Heart right ventricle (tissue), 16 donors: ENCODE measurements around the gene MAP2K5. TPM values are rescaled to one million over a fixed set of nuclear protein-coding genes. Genes with fewer than 3 reads are reported as not detected.

Source experiments
- ATAC-seq, 8 donors: fragments of 200-7000 bp; cut with Tn5 transposase; one replicate each; pipeline ENCODE4 v1.9.1; 2020; ENCODE audit warnings: mild to moderate bottlenecking in 8 of 8, moderate library complexity in 8 of 8, moderate number of reproducible peaks in 1 of 8
- DNase-seq, 2 donors: peaks; one replicate each; pipeline ENCODE4 v3.0.0-alpha.2; 2020
- H3K27ac ChIP-seq, 10 donors: fragments of 200-600 bp; sonication (generic) in 2 of 10; one replicate each; pipeline versions ENCODE4 v1.5.0 to v1.8.0; 2020 to 2022; ENCODE audit warnings: mild to moderate bottlenecking in 3 of 10
- H3K27me3 ChIP-seq, 7 donors: fragments of 200-600 bp; one replicate each; pipeline ENCODE4 v1.8.0; 2021 to 2022; ENCODE audit warnings: mild to moderate bottlenecking in 2 of 7
- H3K36me3 ChIP-seq, 9 donors: fragments of 200-600 bp; sonication (generic) in 1 of 9; one replicate each; pipeline versions ENCODE4 v1.5.0 to v1.8.0; 2020 to 2022; ENCODE audit warnings: mild to moderate bottlenecking in 2 of 9
- H3K4me1 ChIP-seq, 9 donors: fragments of 200-600 bp; sonication (generic) in 1 of 9; one replicate each; pipeline versions ENCODE4 v1.5.0 to v1.8.0; 2020 to 2022; ENCODE audit warnings: mild to moderate bottlenecking in 4 of 9
- H3K4me3 ChIP-seq, 10 donors: fragments of 200-600 bp; sonication (generic) in 2 of 10; one replicate each; pipeline versions ENCODE4 v1.5.0 to v1.8.0; 2020 to 2022; ENCODE audit warnings: mild to moderate bottlenecking in 7 of 10, moderate library complexity in 2 of 10
- H3K9me3 ChIP-seq, 11 donors: fragments of 200-600 bp in 10 of 11; sonication (generic) in 2 of 11; one replicate each; pipeline versions ENCODE4 v1.5.0 to v1.8.0; 2013 to 2022; ENCODE audit warnings: mild to moderate bottlenecking in 2 of 11, control low read depth in 1 of 11, moderate library complexity in 1 of 11
- CTCF ChIP-seq, 9 donors: fragments of 200-600 bp; sonication (generic) in 2 of 9; IDR thresholded peaks; one replicate each; pipeline versions ENCODE4 v1.5.0 to v1.8.0; 2021 to 2022; ENCODE audit warnings: antibody characterized with exemption in 9 of 9, mild to moderate bottlenecking in 5 of 9, moderate library complexity in 1 of 9
- WGBS, 2 donors: extraction: QIAGEN DNeasy Blood & Tissue Kit; methylation state at CpG; one replicate each; pipeline ENCODE4 v1.1.7; 2013; ENCODE audit warnings: inconsistent platforms in 1 of 2; 5-methylcytosine and 5-hydroxymethylcytosine counted together
- intact Hi-C, 10 donors: fragments of 100-400 bp; cut with DNase I; formaldehyde crosslinking; loops; one replicate each; pipeline versions ENCODE4 v1.11.1 to v1.14.2; 2022
- polyA plus RNA-seq, 2 donors: library from polyadenylated mRNA; stranded (reverse); fragments of 200-250 nt; gene quantifications; one replicate each; pipeline ENCODE4 v1.2.3, GENCODE V29; 2013
- total RNA-seq, 10 donors: library from RNA; stranded (reverse); fragmentation: NEBNext Ultra II Directional in 3 of 10; extraction: Animal tissue kit (Norgen Biotek cat#: 25700) in 3 of 10; gene quantifications; one replicate each; pipeline versions ENCODE4 v1.2.1 to v1.2.4, GENCODE V29; 2021 to 2023
- donor health status: Arrhythmogenic right ventricular cardiomyopathy.
- donor health status: ischemic (EF 13 %, LVEDD 7.1; RV severe dilation, severe dysfunction).
- donor health status: healthy with polysubstance abuse.
- donor health status: DM: no; HTN: yes; CAD: no.
- donor health status: DM: no; HTN: no; CAD: no.
- donor health status: ischemic (EF 25% LVEDD 6.9; RV normal size, moderate dysfunction).
- donor health status: ischemic (EF 25% LVEDD 5.7; RV mildly dilated, moderate dysfunction).
- donor health status: healthy.
- donor health status: DM: yes; HTN: yes; CAD: no.
- donor health status: Ischemic cardiomyopathy.
- donor health status: ischemic (EF 35%, LVEDD 5.7; RV mildly dilated, moderate dysfunction).
- donor health status: nonischemic (EF 11% LVEDD 7.7; RV severe dilation, severe dysfunction).
- donor health status: DM: yes; HTN: yes; CAD: no.
- donor health status: PGD.
- donor health status: ischemic (EF 29% LVEDD 5.4; RV normal size, mild dysfunction).
- donor health status: nonischemic (EF 23%, LVEDD 6.1; RV moderate dilation, normal function).

MAP2K5 gene
- total and polyA plus RNA-seq, 12 donors = 7.7 to 34.3 (median 21.0) TPM

DNA sequence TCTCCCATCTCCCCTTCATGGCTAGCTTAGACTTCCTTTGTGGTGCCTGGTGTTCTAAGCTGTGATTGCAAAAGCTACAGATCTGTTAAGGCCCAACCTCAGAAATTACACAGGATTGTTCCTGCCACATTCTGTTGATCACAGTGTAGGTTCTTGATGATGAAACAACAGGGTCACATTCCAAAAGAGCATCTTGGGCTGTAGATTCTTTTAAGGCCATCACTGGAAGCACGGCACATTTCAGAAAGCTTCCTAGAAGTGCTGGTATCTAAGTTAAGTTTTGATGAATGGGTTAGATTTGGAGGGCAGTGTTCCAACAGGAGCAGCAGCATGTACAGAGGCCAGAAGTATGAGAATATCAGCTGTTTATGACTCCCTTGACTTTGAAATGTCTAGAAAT is 175.3 kb downstream of the MAP2K5 start:
- DNase-seq = no peak
- TF ChIP-seq CTCF (IDR thresholded peaks at IDR 0.05) = no peak
- H3K27me3 ChIP-seq = no peaks in the 10 kb centered on the region
- H3K4me1 ChIP-seq = no peaks in the 10 kb centered on the region
- H3K27ac ChIP-seq = no peak overlapping the region
- intact Hi-C loops = no loop called here
- H3K9me3 ChIP-seq = no peaks in the 10 kb centered on the region
- H3K4me3 ChIP-seq = no peak overlapping the region
- ATAC-seq = no peak
- H3K36me3 ChIP-seq = no peaks in the 10 kb centered on the region
- 97 to 98% methylated on average over 1 of the region's 1 CpG for WGBS, 2 donors

GRCh38 chr15:67719330-67719959 is 176.9 kb downstream of the MAP2K5 start:
- H3K4me1 ChIP-seq = peaks cover 0 to 6% (median 0%) of the 10 kb centered on the region in 9 donors
- no peak for ATAC-seq
- 84 to 90% methylated on average over 1 of the region's 1 CpG for WGBS, 2 donors
- no peaks in the 10 kb centered on the region for H3K9me3 ChIP-seq
- no peaks in the 10 kb centered on the region for H3K36me3 ChIP-seq
- no peak for DNase-seq
- H3K27me3 ChIP-seq = no peaks in the 10 kb centered on the region
- no peak for TF ChIP-seq CTCF (IDR thresholded peaks at IDR 0.05)
- H3K27ac ChIP-seq = no peak overlapping the region
- intact Hi-C loops = no loop called here
- no peak overlapping the region for H3K4me3 ChIP-seq

GRCh38 chr15:67720556-67721175 is 178.2 kb downstream of the MAP2K5 start:
- intact Hi-C loops = no loop called here
- no peaks in the 10 kb centered on the region for H3K9me3 ChIP-seq
- H3K27me3 ChIP-seq = no peaks in the 10 kb centered on the region
- DNase-seq = no peak
- H3K27ac ChIP-seq = no peak overlapping the region
- TF ChIP-seq CTCF (IDR thresholded peaks at IDR 0.05) = no peak
- no peak overlapping the region for H3K4me3 ChIP-seq
- no peaks in the 10 kb centered on the region for H3K36me3 ChIP-seq
- WGBS, 2 donors = 84 to 88% methylated on average over 8 of the region's 8 CpGs
- ATAC-seq = no peak
- H3K4me1 ChIP-seq = peaks cover 0 to 6% (median 0%) of the 10 kb centered on the region in 9 donors

GRCh38 chr15:67722030-67722817 is 179.7 kb downstream of the MAP2K5 start:
- DNase-seq = no peak
- WGBS, 2 donors = 96% methylated on average over 5 of the region's 5 CpGs
- intact Hi-C loops = no loop called here

More at GRCh38 chr15:67722030-67722817, 179.7 kb downstream of the MAP2K5 start:
- Histone ChIP-seq H3K4me3 (no peak overlapping the region), H3K9me3 (no peaks in the 10 kb centered on the region), H3K27me3 (no peaks in the 10 kb centered on the region), H3K4me1 (peaks cover 0 to 6% (median 0%) of the 10 kb centered on the region in 9 donors), H3K36me3 (no peaks in the 10 kb centered on the region), H3K27ac (no peak overlapping the region)
- TF ChIP-seq CTCF (IDR thresholded peaks at IDR 0.05) = no peak
- no peak for ATAC-seq
